ENCODE results near the gene AMIGO3. TPM values are rescaled to one million over a fixed set of nuclear protein-coding genes. Genes with fewer than 3 reads are reported as not detected.
A peak's percentile ranks its signal among the peaks of the same experiment; 100 is the strongest.

Gene AMIGO3
- total RNA-seq, 1 donor from 2014 or later, result not detected

DNA sequence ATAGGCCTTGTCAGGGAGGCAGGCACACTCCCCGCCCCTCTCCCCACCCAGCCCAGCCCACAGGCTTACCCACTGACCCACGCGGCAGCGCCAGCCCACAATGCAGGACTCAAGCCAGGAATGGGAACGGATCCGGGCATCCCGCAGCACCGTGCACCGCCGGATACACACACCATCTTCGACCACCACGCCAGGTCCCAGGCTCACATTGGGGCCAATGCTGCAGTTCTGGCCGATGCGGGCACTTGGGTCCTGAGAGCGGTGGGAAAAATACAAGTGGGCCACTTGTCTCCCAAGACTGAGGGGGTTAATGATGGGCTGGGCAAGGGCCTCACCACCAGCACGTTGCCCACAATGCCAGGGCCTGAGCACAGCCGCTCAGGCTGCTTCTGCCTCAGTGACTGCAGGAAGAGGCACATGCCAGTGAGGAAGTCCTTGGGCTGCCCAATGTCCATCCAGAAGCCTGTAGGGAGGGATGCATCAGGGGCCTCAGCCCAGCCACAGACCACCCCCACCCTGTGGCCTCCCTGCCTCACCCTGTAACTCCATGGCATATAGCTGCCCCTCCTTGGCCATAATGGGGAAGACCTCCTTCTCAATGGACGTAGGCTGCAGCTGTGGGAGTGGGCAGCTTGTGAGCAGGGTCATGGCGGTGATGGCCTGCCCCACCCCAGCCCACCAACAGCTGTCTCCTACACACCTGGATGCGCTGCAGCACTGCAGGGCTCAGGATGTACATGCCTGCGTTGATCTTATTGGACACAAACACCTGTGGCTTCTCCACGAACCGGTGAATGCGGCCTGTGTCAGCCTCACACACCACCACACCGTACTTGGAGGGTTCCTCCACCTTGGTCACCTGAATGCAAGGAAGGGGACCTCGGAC lies 2.7 kb upstream of the AMIGO3 start:
- Mint-ChIP-seq H3K4me3 (peak overlapping the region; percentile 94), H3K36me3 (peaks cover 11% of the 10 kb centered on the region), H3K9me3 (no peaks in the 10 kb centered on the region), H3K27me3 (ENCODE audit: insufficient read depth, low read depth) (peaks cover 9% of the 10 kb centered on the region), H3K27ac (peak overlapping the region; percentile 57), H3K4me1 (peaks cover 25% of the 10 kb centered on the region)
- TF ChIP-seq, protein P1, sequence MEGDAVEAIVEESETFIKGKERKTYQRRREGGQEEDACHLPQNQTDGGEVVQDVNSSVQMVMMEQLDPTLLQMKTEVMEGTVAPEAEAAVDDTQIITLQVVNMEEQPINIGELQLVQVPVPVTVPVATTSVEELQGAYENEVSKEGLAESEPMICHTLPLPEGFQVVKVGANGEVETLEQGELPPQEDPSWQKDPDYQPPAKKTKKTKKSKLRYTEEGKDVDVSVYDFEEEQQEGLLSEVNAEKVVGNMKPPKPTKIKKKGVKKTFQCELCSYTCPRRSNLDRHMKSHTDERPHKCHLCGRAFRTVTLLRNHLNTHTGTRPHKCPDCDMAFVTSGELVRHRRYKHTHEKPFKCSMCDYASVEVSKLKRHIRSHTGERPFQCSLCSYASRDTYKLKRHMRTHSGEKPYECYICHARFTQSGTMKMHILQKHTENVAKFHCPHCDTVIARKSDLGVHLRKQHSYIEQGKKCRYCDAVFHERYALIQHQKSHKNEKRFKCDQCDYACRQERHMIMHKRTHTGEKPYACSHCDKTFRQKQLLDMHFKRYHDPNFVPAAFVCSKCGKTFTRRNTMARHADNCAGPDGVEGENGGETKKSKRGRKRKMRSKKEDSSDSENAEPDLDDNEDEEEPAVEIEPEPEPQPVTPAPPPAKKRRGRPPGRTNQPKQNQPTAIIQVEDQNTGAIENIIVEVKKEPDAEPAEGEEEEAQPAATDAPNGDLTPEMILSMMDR (IDR thresholded peaks at IDR 0.05), result no peak
- TF ChIP-seq EZH2phosphoT487 (IDR thresholded peaks at IDR 0.05) (no peak), EZH2 (IDR thresholded peaks at IDR 0.05) (no peak)
- Histone ChIP-seq H3F3A (ENCODE audit: low read depth) (peaks cover 50% of the 10 kb centered on the region), H3K27me3 (peaks cover 8% of the 10 kb centered on the region), H3K36me3 (no peaks in the 10 kb centered on the region), H3K9me3 (ENCODE audit: low read depth) (no peaks in the 10 kb centered on the region), H3K4me1 (peaks cover 8% of the 10 kb centered on the region), H3K79me2 (ENCODE audit: low read depth) (peaks cover 12% of the 10 kb centered on the region), H3K4me3 (no peak overlapping the region), H3K27ac (no peak overlapping the region), H4K20me1 (ENCODE audit: low read depth) (no peaks in the 10 kb centered on the region), H3K4me2 (peak overlapping the region; percentile 81), H3K9ac (no peak overlapping the region), H2AFZ (replicated peaks) (no peak overlapping the region)
- DNase-seq (ENCODE audit: low spot score), result no peak

GRCh38 chr3:49721596-49721895 lies 2.1 kb upstream of the AMIGO3 start:
- H3K9me3 ChIP-seq (ENCODE audit: low read depth), result no peaks in the 10 kb centered on the region

DNA sequence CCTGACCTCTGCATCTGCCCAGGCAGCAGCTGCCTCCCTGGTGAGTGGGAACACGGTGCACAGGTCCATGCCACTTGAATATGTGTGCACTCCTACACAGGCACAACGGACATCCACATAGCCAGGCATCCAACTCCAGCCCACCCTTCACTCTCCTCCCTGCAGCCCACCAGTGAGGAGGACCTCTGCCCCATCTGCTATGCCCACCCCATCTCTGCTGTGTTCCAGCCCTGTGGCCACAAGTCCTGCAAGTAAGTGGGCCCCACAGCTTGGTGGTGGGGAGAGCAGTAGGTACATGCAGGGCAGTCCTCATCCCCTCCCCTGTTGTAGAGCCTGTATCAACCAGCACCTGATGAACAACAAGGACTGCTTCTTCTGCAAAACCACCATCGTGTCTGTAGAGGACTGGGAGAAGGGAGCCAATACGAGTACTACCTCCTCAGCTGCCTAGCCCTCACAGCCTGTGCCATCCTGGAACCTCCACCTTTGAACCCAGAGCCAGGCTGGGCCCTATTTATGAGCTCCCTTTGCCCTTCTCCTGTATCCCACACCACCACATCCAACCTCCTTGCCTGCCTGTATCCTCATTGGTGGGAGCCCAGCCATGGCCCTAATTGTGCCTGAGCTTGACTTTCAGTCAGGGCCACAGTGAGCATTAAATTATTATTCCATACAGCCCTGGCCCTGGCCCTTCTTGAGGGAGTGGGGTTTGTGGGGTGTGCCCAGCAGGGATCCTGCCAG lies 1.5 kb upstream of the AMIGO3 start:
- H3K4me1 Mint-ChIP-seq, result peaks cover 25% of the 10 kb centered on the region
- H3K4me1 ChIP-seq, result peaks cover 8% of the 10 kb centered on the region
- H3K27me3 ChIP-seq, result peaks cover 8% of the 10 kb centered on the region
- no peak overlapping the region for H2AFZ ChIP-seq (replicated peaks)
- H4K20me1 ChIP-seq (ENCODE audit: low read depth), result no peaks in the 10 kb centered on the region
- H3K4me2 ChIP-seq, result no peak overlapping the region
- H3K9ac ChIP-seq, result no peak overlapping the region
- no peaks in the 10 kb centered on the region for H3K9me3 Mint-ChIP-seq
- no peaks in the 10 kb centered on the region for H3K9me3 ChIP-seq (ENCODE audit: low read depth)
- peak overlapping the region; percentile 21 for H3K27ac Mint-ChIP-seq
- H3F3A ChIP-seq (ENCODE audit: low read depth), result peaks cover 49% of the 10 kb centered on the region
- no peaks in the 10 kb centered on the region for H3K36me3 ChIP-seq
- no peak overlapping the region for H3K4me3 ChIP-seq
- peaks cover 12% of the 10 kb centered on the region for H3K79me2 ChIP-seq (ENCODE audit: low read depth)
- no peak overlapping the region for H3K27ac ChIP-seq
- no peak for DNase-seq (ENCODE audit: low spot score)
- TF ChIP-seq EZH2phosphoT487 (IDR thresholded peaks at IDR 0.05) (no peak), EZH2 (IDR thresholded peaks at IDR 0.05) (no peak)
- TF ChIP-seq, protein P1 (IDR thresholded peaks at IDR 0.05), result no peak
- peak overlapping the region; percentile 71 for H3K4me3 Mint-ChIP-seq
- peaks cover 11% of the 10 kb centered on the region for H3K36me3 Mint-ChIP-seq
- H3K27me3 Mint-ChIP-seq (ENCODE audit: insufficient read depth, low read depth), result peaks cover 9% of the 10 kb centered on the region

More at GRCh38 chr3:49721596-49721895, 2.1 kb upstream of the AMIGO3 start:
- H3K9me3 Mint-ChIP-seq, result no peaks in the 10 kb centered on the region
- Histone ChIP-seq H3F3A (ENCODE audit: low read depth) (peaks cover 50% of the 10 kb centered on the region), H2AFZ (replicated peaks) (no peak overlapping the region), H3K4me1 (peaks cover 8% of the 10 kb centered on the region), H3K4me2 (no peak overlapping the region), H3K9ac (no peak overlapping the region), H3K27ac (no peak overlapping the region), H3K36me3 (no peaks in the 10 kb centered on the region), H4K20me1 (ENCODE audit: low read depth) (no peaks in the 10 kb centered on the region), H3K4me3 (no peak overlapping the region), H3K27me3 (peaks cover 8% of the 10 kb centered on the region), H3K79me2 (ENCODE audit: low read depth) (peaks cover 12% of the 10 kb centered on the region)
- H3K36me3 Mint-ChIP-seq, result peaks cover 11% of the 10 kb centered on the region
- peaks cover 9% of the 10 kb centered on the region for H3K27me3 Mint-ChIP-seq (ENCODE audit: insufficient read depth, low read depth)
- no peak for TF ChIP-seq EZH2 (IDR thresholded peaks at IDR 0.05)
- TF ChIP-seq, protein P1 (IDR thresholded peaks at IDR 0.05), result no peak
- TF ChIP-seq EZH2phosphoT487 (IDR thresholded peaks at IDR 0.05), result no peak
- H3K4me1 Mint-ChIP-seq, result peaks cover 25% of the 10 kb centered on the region
- no peak overlapping the region for H3K27ac Mint-ChIP-seq
- H3K4me3 Mint-ChIP-seq, result peak overlapping the region; percentile 53
- no peak for DNase-seq (ENCODE audit: low spot score)

Data from neural progenitor cell (in vitro differentiated cells).